H9 (cell line): ENCODE measurements around the gene SPTBN5. TPM values are rescaled to one million over a fixed set of nuclear protein-coding genes. Genes with fewer than 3 reads are reported as not detected.
A peak's percentile ranks its signal among the peaks of the same experiment; 100 is the strongest.

Experiments used
- DNase-seq: peaks from one replicate; pipeline ENCODE4 v3.0.0-alpha.2; 2017
- H2AFZ ChIP-seq: one replicate; pipeline ENCODE4 v1.6.1; 2013; ENCODE audit warnings: mild to moderate bottlenecking, low read length, control low read depth, moderate library complexity
- H2AK5ac ChIP-seq: 2 replicates; pipeline ENCODE4 v1.6.1; 2013; ENCODE audit warnings: low read length, control low read depth, mixed read lengths; ENCODE audit not compliant: insufficient read length
- H2BK120ac ChIP-seq: one replicate; pipeline ENCODE4 v1.6.1; 2013; ENCODE audit warnings: low read depth, mild to moderate bottlenecking, low read length, control low read depth, inconsistent platforms; ENCODE audit not compliant: poor library complexity, severe bottlenecking
- H2BK12ac ChIP-seq: 2 replicates; pipeline ENCODE4 v1.6.1; 2013; ENCODE audit warnings: low read length, control low read depth, mixed read lengths, low read depth; ENCODE audit not compliant: insufficient read length
- H2BK15ac ChIP-seq: 2 replicates; pipeline ENCODE4 v1.6.1; 2013; ENCODE audit warnings: low read depth, low read length, control low read depth
- H2BK20ac ChIP-seq: one replicate; pipeline ENCODE4 v1.6.1; 2013; ENCODE audit warnings: low read depth, mild to moderate bottlenecking, low read length, control low read depth, inconsistent platforms; ENCODE audit not compliant: poor library complexity, severe bottlenecking
- H2BK5ac ChIP-seq: 2 replicates; pipeline ENCODE4 v1.6.1; 2013; ENCODE audit warnings: low read length, control low read depth, mixed read lengths; ENCODE audit not compliant: insufficient read length
- H3K14ac ChIP-seq: 2 replicates; pipeline ENCODE4 v1.6.1; 2013; ENCODE audit warnings: low read length, control low read depth; ENCODE audit not compliant: insufficient read depth
- H3K18ac ChIP-seq: 2 replicates; pipeline ENCODE4 v1.6.1; 2013; ENCODE audit warnings: low read depth, mild to moderate bottlenecking, mixed read lengths, low read length, control low read depth; ENCODE audit not compliant: insufficient read length
- H3K23ac ChIP-seq: 2 replicates; pipeline ENCODE4 v1.6.1; 2013; ENCODE audit warnings: low read length, control low read depth, mixed read lengths, low read depth; ENCODE audit not compliant: insufficient read length
- H3K23me2 ChIP-seq: 2 replicates; pipeline ENCODE4 v1.6.1; 2013; ENCODE audit warnings: low read depth, mild to moderate bottlenecking, mixed read lengths, low read length, control low read depth; ENCODE audit not compliant: insufficient read length, poor library complexity, severe bottlenecking
- H3K27ac ChIP-seq: 2 replicates; pipeline ENCODE4 v1.5.1; 2013; ENCODE audit warnings: low read length, control low read depth, mixed read lengths, low read depth; ENCODE audit not compliant: insufficient read length
- H3K27me3 ChIP-seq: 2 replicates; pipeline ENCODE4 v1.6.1; 2013; ENCODE audit warnings: low read length, control low read depth, inconsistent platforms; ENCODE audit not compliant: insufficient read depth
- H3K4ac ChIP-seq: 2 replicates; pipeline ENCODE4 v1.6.1; 2013; ENCODE audit warnings: low read depth, mild to moderate bottlenecking, control low read depth, inconsistent platforms, low read length, moderate library complexity
- H3K4me1 ChIP-seq: 2 replicates; pipeline ENCODE4 v1.6.1; 2013; ENCODE audit warnings: low read length, control low read depth, inconsistent platforms; ENCODE audit not compliant: insufficient read depth
- H3K4me2 ChIP-seq: 2 replicates; pipeline ENCODE4 v1.6.1; 2013; ENCODE audit warnings: low read length, control low read depth, mixed read lengths; ENCODE audit not compliant: insufficient read length, insufficient read depth
- H3K56ac ChIP-seq: 2 replicates; pipeline ENCODE4 v1.6.1; 2013; ENCODE audit warnings: low read depth, mild to moderate bottlenecking, mixed read lengths, low read length, control low read depth; ENCODE audit not compliant: insufficient read length
- H3K79me1 ChIP-seq: 2 replicates; pipeline ENCODE4 v1.6.1; 2013; ENCODE audit warnings: low read depth, mild to moderate bottlenecking, moderate library complexity, low read length, control low read depth, inconsistent platforms; ENCODE audit not compliant: insufficient read depth, poor library complexity, severe bottlenecking
- H3K79me2 ChIP-seq: 2 replicates; pipeline ENCODE4 v1.6.1; 2013; ENCODE audit warnings: low read length, control low read depth, inconsistent platforms; ENCODE audit not compliant: insufficient read depth
- H3K9ac ChIP-seq: 2 replicates; pipeline ENCODE4 v1.6.1; 2013; ENCODE audit warnings: low read length, control low read depth, mixed read lengths; ENCODE audit not compliant: insufficient read length; ENCODE audit errors: extremely low read depth
- H3K9me3 ChIP-seq: one replicate; pipeline ENCODE4 v1.6.1; 2013; ENCODE audit warnings: low read depth, low read length, inconsistent platforms; ENCODE audit not compliant: control insufficient read depth
- H3T11ph ChIP-seq: one replicate; pipeline ENCODE4 v1.6.1; 2013; ENCODE audit warnings: mild to moderate bottlenecking, low read length, control low read depth, inconsistent platforms
- H4K20me1 ChIP-seq: one replicate; pipeline ENCODE4 v1.6.1; 2013; ENCODE audit not compliant: control insufficient read depth, insufficient read length, insufficient read depth
- H4K5ac ChIP-seq: 2 replicates; pipeline ENCODE4 v1.6.1; 2013; ENCODE audit warnings: low read depth, mild to moderate bottlenecking, mixed read lengths, low read length, control low read depth; ENCODE audit not compliant: insufficient read length
- H4K8ac ChIP-seq: replicated peaks from 2 replicates; pipeline ENCODE4 v1.6.1; 2013; ENCODE audit warnings: low read length, control low read depth, mixed read lengths, low read depth; ENCODE audit not compliant: insufficient read length
- H4K91ac ChIP-seq: 2 replicates; pipeline ENCODE4 v1.6.1; 2013; ENCODE audit warnings: low read depth, mild to moderate bottlenecking, moderate library complexity, mixed read lengths, low read length, control low read depth; ENCODE audit not compliant: insufficient read length
- H3K27ac Mint-ChIP-seq, 3 experiments: 2 replicates in 2 of 3; 3 replicates in 1 of 3; pipeline ENCODE4 v1.8.0; 2020 to 2021; ENCODE audit warnings: mixed read lengths in 3 of 3, mild to moderate bottlenecking in 1 of 3, moderate library complexity in 1 of 3
- H3K27me3 Mint-ChIP-seq: 2 replicates; pipeline ENCODE4 v1.8.0; 2021; ENCODE audit warnings: low read depth, mild to moderate bottlenecking, moderate library complexity, mixed read lengths
- H3K36me3 Mint-ChIP-seq, 3 experiments: 2 replicates in 2 of 3; 3 replicates in 1 of 3; pipeline ENCODE4 v1.8.0; 2020 to 2021; ENCODE audit warnings: low read depth in 3 of 3, mixed read lengths in 3 of 3; ENCODE audit not compliant: insufficient read depth in 1 of 3
- H3K4me1 Mint-ChIP-seq, 2 experiments: 2 replicates each; pipeline ENCODE4 v1.8.0; 2020; ENCODE audit warnings: mixed read lengths in 2 of 2
- H3K4me3 Mint-ChIP-seq, 2 experiments: 2 replicates in 1 of 2; 3 replicates in 1 of 2; pipeline ENCODE4 v1.8.0; 2020 to 2021; ENCODE audit warnings: mild to moderate bottlenecking in 2 of 2, mixed read lengths in 2 of 2, moderate library complexity in 1 of 2
- H3K9me3 Mint-ChIP-seq, 2 experiments: 2 replicates in 1 of 2; 3 replicates in 1 of 2; pipeline ENCODE4 v1.8.0; 2020; ENCODE audit warnings: mild to moderate bottlenecking in 2 of 2, mixed read lengths in 2 of 2, moderate library complexity in 1 of 2
- WGBS: extraction: QIAGEN DNeasy Blood & Tissue Kit; methylation state at CpG from one replicate; pipeline ENCODE4 v1.1.7; 2013; ENCODE audit warnings: missing lambda C conversion rate, low lambda C conversion rate, mixed read lengths; ENCODE audit not compliant: insufficient read length; ENCODE audit errors: extremely low coverage; 5-methylcytosine and 5-hydroxymethylcytosine counted together
- total RNA-seq: library from RNA; stranded (reverse); gene quantifications from 2 replicates; pipeline ENCODE4 v1.2.1, GENCODE V29; 2021
- TF ChIP-seq, protein P1 (sequence below): fragments of 200-600 bp; sonication (generic); conservative IDR thresholded peaks from 3 replicates; pipeline ENCODE4 v1.8.0; 2021; ENCODE audit warnings: antibody characterized with exemption, mild to moderate bottlenecking

Gene SPTBN5
- total RNA-seq, 1 experiment from 2014 or later = 0.90 TPM

DNA sequence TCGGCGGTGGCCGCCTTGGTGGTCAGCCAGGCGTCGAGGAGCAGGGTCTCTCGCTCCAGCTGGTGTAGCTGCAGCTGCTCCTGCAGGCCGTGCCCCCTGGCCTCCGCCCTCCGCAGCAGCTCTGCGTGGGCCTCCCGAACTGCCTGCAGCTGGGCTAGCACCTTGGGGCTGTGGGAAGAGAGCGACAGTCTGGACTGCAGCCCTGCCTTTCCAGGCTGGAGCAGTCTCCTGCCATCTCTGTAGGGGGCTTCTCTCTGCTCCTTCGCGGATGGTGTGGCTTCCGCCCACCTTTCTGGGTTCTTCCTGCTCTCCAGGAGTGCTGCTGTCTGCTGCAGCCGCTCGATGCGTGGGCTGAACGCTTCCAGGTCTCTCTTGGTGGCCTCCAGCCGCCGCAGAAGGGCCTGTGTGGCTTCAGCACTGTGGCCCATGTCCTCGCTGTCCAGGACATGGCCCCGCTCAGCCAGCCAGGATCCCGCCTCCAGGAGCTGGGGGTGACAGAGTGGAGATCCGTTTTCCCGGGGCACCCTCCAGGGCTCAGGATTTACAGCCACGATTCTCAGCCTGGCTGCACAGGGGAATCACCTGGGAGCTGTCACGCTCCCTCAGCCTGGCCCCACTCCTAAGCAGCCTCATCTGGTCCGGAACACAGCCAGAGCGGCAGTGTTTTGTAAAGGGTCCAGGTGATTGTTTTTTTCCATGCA is 38.4 kb downstream of the SPTBN5 start:
- Mint-ChIP-seq H3K9me3 (no peaks in the 10 kb centered on the region), H3K36me3 (no peaks in the 10 kb centered on the region; a peak in 1 of 7 replicates), H3K4me3 (no peak overlapping the region), H3K27me3 (peaks cover 3% of the 10 kb centered on the region; the same call in 1 of the 2 replicates), H3K4me1 (peaks cover 8 to 16% of the 10 kb centered on the region in 2 experiments), H3K27ac (peak overlapping the region in 1 of 3 experiments; percentile 83; a peak in 2 of 7 replicates)
- Histone ChIP-seq H4K20me1 (no peaks in the 10 kb centered on the region), H3K4me2 (no peak overlapping the region), H3K23me2 (no peaks in the 10 kb centered on the region), H2AK5ac (no peak overlapping the region), H2BK15ac (no peak overlapping the region), H3K27me3 (no peaks in the 10 kb centered on the region), H2AFZ (no peak overlapping the region), H3K9ac (no peak overlapping the region), H3K27ac (no peak overlapping the region), H2BK5ac (no peak overlapping the region), H3K4ac (no peak overlapping the region), H3K18ac (no peak overlapping the region), H2BK20ac (no peak overlapping the region), H4K91ac (no peak overlapping the region), H3K79me1 (no peaks in the 10 kb centered on the region), H3K14ac (no peak overlapping the region; the same call in 1 of the 2 replicates), H3T11ph (no peak overlapping the region), H2BK12ac (no peak overlapping the region), H4K5ac (no peak overlapping the region), H4K8ac (no peak overlapping the region), H3K79me2 (no peaks in the 10 kb centered on the region), H2BK120ac (no peak overlapping the region), H3K56ac (no peak overlapping the region), H3K23ac (no peak overlapping the region), H3K9me3 (no peaks in the 10 kb centered on the region), H3K4me1 (no peaks in the 10 kb centered on the region)
- TF ChIP-seq, protein P1, sequence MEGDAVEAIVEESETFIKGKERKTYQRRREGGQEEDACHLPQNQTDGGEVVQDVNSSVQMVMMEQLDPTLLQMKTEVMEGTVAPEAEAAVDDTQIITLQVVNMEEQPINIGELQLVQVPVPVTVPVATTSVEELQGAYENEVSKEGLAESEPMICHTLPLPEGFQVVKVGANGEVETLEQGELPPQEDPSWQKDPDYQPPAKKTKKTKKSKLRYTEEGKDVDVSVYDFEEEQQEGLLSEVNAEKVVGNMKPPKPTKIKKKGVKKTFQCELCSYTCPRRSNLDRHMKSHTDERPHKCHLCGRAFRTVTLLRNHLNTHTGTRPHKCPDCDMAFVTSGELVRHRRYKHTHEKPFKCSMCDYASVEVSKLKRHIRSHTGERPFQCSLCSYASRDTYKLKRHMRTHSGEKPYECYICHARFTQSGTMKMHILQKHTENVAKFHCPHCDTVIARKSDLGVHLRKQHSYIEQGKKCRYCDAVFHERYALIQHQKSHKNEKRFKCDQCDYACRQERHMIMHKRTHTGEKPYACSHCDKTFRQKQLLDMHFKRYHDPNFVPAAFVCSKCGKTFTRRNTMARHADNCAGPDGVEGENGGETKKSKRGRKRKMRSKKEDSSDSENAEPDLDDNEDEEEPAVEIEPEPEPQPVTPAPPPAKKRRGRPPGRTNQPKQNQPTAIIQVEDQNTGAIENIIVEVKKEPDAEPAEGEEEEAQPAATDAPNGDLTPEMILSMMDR = no peak
- no peak for DNase-seq
- WGBS = no CpG with 5 or more reads among the region's 30 CpGs
